Astrocyte (in vitro differentiated cells and primary cell): ENCODE results near the gene RGCC.

ENCODE experiments used
- EZH2 ChIP-seq: IDR thresholded peaks from 2 replicates; pipeline ENCODE4 v1.6.1; 2012; ENCODE audit warnings: mild to moderate bottlenecking, low read length, inconsistent platforms; ENCODE audit not compliant: insufficient read depth
- TF ChIP-seq, protein P1 (sequence below): IDR thresholded peaks from 2 replicates; pipeline ENCODE4 v1.5.1; 2011; ENCODE audit warnings: low read depth, mild to moderate bottlenecking, inconsistent platforms, low read length, moderate library complexity; ENCODE audit not compliant: insufficient read depth

DNA sequence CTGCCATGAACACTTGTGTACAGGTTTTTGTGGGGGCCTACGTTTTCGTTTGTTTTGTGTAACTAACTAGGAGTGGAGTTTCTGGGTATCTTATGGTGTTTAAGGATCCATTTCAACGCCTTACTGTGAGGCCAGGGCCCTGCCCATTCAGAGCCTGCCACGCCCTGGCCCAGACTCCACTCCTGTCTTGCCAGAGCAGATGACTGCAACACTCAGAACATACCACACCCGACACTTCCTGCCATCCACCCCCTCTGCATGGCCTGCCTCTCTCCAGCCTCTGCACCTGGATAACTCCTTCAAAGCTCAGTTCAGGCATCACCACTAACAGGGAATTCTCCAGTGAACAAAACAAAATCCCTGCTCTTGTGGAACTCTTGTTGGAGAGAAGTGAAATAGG lies 43.2 kb downstream of the RGCC start:
- no peak for TF ChIP-seq EZH2
- TF ChIP-seq, protein P1, sequence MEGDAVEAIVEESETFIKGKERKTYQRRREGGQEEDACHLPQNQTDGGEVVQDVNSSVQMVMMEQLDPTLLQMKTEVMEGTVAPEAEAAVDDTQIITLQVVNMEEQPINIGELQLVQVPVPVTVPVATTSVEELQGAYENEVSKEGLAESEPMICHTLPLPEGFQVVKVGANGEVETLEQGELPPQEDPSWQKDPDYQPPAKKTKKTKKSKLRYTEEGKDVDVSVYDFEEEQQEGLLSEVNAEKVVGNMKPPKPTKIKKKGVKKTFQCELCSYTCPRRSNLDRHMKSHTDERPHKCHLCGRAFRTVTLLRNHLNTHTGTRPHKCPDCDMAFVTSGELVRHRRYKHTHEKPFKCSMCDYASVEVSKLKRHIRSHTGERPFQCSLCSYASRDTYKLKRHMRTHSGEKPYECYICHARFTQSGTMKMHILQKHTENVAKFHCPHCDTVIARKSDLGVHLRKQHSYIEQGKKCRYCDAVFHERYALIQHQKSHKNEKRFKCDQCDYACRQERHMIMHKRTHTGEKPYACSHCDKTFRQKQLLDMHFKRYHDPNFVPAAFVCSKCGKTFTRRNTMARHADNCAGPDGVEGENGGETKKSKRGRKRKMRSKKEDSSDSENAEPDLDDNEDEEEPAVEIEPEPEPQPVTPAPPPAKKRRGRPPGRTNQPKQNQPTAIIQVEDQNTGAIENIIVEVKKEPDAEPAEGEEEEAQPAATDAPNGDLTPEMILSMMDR: no peak
